Measurements from ENCODE around the gene LSMEM2. TPM values are rescaled to one million over a fixed set of nuclear protein-coding genes. Genes with fewer than 3 reads are reported as not detected.
A peak's percentile ranks its signal among the peaks of the same experiment; 100 is the strongest.

LSMEM2 gene
- total RNA-seq, 1 donor from 2014 or later: not detected

DNA sequence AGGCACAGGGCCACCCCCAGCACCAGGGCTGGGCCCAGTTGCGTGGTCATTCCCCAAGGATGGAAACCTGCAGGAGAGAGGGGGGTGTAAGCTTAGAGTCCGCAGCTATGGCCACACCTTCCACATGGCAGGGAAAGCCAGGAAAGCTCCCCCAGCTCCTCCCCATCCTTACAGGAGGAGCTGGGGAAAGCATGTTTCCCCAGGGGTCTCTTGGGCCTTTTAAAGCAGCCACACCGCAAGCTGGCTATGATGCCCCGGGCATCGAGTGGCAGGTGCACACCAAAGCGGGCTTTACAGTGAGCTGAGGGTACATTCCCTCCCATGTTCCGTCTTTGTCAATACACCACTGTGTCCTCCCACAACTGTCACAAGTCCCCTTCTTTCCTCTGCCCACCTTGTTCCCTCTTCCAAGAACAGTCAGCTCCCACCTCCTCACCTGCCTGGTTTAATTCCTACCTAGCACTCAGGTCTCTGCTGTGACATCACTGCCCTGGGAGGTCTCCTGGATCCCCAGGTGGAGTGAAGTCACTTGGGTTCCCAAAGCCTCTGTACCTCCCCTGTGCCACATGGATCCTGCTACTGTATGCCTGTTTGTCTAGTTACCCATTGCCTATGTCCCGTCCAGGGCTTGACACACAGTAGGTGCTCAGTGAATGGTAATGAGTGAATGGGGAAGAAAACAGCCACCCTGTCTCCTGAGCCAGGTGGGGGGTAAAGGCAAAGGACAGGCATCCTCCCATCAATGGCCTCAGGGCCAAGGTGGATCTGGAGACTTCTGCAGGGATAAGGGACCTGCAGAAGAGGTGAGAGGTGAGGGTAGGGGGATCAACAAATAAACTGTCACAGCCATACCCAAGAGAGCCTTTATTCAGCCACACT, 16.9 kb downstream of the LSMEM2 start:
- no peak overlapping the region for H3K4me3 ChIP-seq (ENCODE audit: low read depth, low read length)
- DNase-seq (ENCODE audit: low read depth): no peak
- TF ChIP-seq, protein P1, sequence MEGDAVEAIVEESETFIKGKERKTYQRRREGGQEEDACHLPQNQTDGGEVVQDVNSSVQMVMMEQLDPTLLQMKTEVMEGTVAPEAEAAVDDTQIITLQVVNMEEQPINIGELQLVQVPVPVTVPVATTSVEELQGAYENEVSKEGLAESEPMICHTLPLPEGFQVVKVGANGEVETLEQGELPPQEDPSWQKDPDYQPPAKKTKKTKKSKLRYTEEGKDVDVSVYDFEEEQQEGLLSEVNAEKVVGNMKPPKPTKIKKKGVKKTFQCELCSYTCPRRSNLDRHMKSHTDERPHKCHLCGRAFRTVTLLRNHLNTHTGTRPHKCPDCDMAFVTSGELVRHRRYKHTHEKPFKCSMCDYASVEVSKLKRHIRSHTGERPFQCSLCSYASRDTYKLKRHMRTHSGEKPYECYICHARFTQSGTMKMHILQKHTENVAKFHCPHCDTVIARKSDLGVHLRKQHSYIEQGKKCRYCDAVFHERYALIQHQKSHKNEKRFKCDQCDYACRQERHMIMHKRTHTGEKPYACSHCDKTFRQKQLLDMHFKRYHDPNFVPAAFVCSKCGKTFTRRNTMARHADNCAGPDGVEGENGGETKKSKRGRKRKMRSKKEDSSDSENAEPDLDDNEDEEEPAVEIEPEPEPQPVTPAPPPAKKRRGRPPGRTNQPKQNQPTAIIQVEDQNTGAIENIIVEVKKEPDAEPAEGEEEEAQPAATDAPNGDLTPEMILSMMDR (conservative IDR thresholded peaks at IDR 0.05; ENCODE audit: low read depth, low read length): no peak

DNA sequence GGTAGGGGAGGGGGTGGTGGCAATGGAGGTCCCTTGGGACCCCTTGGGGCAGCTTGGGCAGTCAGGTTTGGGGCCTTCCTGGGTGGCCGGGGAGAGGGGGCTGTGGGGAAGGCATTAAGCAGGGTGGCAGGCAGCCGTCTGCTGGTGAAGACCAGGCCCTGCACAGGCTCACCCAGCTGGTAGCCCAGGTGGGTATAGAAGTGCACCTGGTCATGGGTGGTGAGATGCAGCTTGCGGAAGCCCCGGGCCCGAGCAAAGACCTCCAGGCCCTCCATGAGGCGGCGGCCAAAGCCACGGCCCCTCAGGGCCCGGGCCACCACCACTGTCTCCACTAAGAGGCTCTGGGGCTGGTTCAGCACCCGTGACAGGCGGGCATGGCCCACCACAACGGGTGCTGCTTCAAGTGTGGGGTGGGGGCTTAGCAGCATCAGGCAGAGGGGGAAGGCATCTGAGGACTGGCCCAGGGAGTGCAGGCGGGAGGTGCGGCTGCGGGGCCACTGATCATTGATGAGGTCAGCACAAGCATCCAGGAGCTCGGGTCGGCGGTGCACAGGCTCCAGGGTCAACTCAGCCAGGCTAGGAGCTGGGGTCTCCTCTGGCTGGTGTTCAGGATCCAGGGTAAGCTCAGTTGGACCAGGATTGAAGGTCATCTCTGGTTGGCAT, 18.0 kb downstream of the LSMEM2 start:
- TF ChIP-seq, protein P1 (conservative IDR thresholded peaks at IDR 0.05; ENCODE audit: low read depth, low read length): no peak
- DNase-seq (ENCODE audit: low read depth): no peak

GRCh38 chr3:50297384-50297775, 18.5 kb downstream of the LSMEM2 start:
- DNase-seq (ENCODE audit: low read depth): no peak
- TF ChIP-seq, protein P1 (conservative IDR thresholded peaks at IDR 0.05; ENCODE audit: low read depth, low read length): no peak
- no peak overlapping the region for H3K4me3 ChIP-seq (ENCODE audit: low read depth, low read length)

More for the DNA sequence above, 18.0 kb downstream of the LSMEM2 start:
- no peak overlapping the region for H3K4me3 ChIP-seq (ENCODE audit: low read depth, low read length)

DNA sequence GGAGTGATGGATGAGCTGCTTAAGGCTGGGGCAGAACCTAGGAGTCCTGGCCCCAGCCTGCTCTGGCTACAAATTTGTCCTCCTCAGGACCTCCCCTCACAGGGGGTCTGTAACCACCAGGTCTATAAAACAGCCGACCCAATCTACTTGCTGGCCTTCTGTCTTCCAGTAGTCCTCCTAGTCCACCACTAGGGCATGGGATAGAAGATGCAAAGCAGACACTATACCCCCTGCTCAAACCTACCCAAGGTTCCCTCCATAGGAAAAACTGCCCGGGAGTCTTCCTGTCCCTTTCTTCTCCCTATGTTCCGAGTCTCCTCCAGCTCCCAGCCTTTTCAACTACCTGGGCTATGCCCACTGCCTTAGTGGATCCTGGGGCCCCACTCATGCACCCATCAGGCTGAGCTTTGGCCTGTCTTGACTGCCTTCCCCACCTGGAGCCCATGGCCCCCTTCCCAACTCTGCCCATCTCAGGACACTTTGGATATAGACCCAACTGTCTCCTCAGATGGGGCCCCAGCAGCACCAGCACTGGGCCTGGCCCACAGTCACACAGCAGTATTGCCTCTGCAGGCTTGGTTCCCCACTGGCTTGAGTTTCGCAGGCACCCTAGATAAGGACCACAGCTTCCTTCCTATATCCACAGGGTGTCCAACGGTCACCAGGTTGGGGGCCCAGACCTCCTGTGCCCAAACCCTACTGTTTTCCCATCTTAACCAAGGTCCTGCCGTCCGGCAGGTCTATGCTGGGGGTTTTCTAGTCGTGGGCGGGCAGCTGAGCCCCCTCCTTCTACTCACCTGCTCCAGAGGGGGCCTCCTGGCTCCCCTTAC, 19.2 kb downstream of the LSMEM2 start:
- TF ChIP-seq, protein P1 (conservative IDR thresholded peaks at IDR 0.05; ENCODE audit: low read depth, low read length): peak; percentile 38
- H3K4me3 ChIP-seq (ENCODE audit: low read depth, low read length): peak overlapping the region; percentile 92
- no peak for DNase-seq (ENCODE audit: low read depth)

DNA sequence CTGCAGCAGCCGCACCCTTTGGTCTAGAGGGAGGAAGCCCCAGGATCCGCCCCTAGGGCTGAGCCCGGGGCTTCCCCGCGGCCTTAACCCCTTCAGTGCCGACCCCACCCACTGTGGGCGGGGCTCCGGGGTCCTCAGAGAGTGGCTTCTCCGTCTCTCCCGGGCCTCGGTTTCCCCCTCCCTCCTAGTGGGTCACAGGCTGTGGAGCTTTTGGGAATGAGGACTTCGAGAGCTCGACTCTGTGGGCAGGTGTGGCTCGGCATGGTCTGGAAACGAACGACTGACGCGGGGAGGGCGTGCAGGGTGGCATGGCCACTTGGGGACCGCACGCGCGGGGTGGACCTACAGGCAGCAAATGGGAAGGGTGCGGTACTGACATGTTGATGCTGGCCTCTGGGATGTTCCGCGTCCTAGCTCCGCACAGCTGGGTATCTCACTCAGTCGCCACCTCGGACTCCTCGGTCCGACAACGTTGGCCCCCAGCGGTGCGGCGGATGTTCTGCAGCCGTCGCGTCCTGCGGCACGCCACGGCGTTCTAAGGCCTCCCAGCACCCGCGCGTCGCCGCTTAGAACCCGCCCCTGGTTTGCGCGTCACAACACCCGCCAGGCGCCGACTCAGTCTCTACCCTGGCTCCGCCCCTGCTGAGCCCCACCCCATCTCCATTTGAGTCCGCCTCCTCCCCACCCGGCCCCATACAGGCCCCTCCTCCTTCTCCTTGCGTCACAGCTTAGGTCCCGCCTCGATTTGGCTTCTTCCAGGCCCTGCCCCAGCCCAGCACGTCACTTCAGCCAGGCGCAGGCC, 20.1 kb downstream of the LSMEM2 start, which contains the start of the genes HYAL3 and NAA80:
Gene HYAL3, minus strand, starts transcription at position 570 of the 802 bp plus-strand sequence. CDS start 3,803 bp downstream, outside the sequence.
Gene NAA80, minus strand, starts transcription at position 570 of the 802 bp plus-strand sequence. CDS start 1,942 bp downstream, outside the sequence.
- H3K4me3 ChIP-seq (ENCODE audit: low read depth, low read length): peak within 1 kb of the TSS; percentile 92
- peak; percentile 92 for DNase-seq (ENCODE audit: low read depth)
- TF ChIP-seq, protein P1 (conservative IDR thresholded peaks at IDR 0.05; ENCODE audit: low read depth, low read length): peak; percentile 23

DNA sequence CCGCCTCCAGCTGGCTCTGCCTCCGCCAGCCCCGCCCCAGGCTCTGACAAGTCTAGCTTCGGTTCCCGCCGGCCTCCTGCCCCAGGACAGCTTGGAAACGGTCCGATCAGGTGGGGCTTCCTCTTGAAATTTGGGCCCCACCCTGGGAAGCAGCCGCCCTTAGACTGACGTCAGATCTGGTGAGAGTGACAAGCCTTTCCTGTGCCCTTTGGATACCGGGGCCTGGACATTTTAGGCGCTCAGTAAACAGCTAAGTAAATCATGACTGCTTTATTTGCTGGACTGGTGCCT, 20.7 kb downstream of the LSMEM2 start:
- H3K4me3 ChIP-seq (ENCODE audit: low read depth, low read length): peak overlapping the region; percentile 53
- TF ChIP-seq, protein P1 (conservative IDR thresholded peaks at IDR 0.05; ENCODE audit: low read depth, low read length): no peak
- DNase-seq (ENCODE audit: low read depth): no peak

All from epithelial cell of proximal tubule (primary cell).